Subcutaneous adipose tissue (tissue), 4 donors: ENCODE results near the gene ALPK3. TPM values are rescaled to one million over a fixed set of nuclear protein-coding genes. Genes with fewer than 3 reads are reported as not detected.

Source experiments
- CTCF ChIP-seq: fragments of 450-650 bp; IDR thresholded peaks from one replicate; pipeline ENCODE4 v1.5.1; 2016; ENCODE audit warnings: low read depth, mild to moderate bottlenecking, control low read depth, antibody characterized with exemption, moderate library complexity
- total RNA-seq, 4 donors: library from RNA; depleted of rRNA; stranded (reverse); fragments of >200 nt; gene quantifications; one replicate each; pipeline ENCODE4 v1.1.0, GENCODE V29; 2016

Gene ALPK3
- total RNA-seq, 4 donors from 2014 or later: 3.3 to 70.3 (median 8.1) TPM

- no peak for TF ChIP-seq CTCF
These were observed 82.6 kb downstream of the ALPK3 start for GRCh38 chr15:84899750-84900149.

- no peak for TF ChIP-seq CTCF
These were observed 84.4 kb downstream of the ALPK3 start for GRCh38 chr15:84901540-84901939.

GRCh38 chr15:84903751-84904150 is 86.6 kb downstream of the ALPK3 start:
- TF ChIP-seq CTCF: no peak

GRCh38 chr15:84904419-84904818 is 87.3 kb downstream of the ALPK3 start:
- no peak for TF ChIP-seq CTCF

GRCh38 chr15:84905016-84905916 is 88.1 kb downstream of the ALPK3 start:
- no peak for TF ChIP-seq CTCF

- TF ChIP-seq CTCF: no peak
These were observed 90.6 kb downstream of the ALPK3 start for GRCh38 chr15:84907731-84908130.

GRCh38 chr15:84908564-84908963 is 91.4 kb downstream of the ALPK3 start:
- no peak for TF ChIP-seq CTCF
